PC-9 (cell line): ENCODE measurements around the gene ARMC9.

Experiments used
- EZH2 ChIP-seq: fragments of 200-600 bp; sonication (generic); IDR thresholded peaks from 2 replicates; pipeline ENCODE4 v1.8.0; 2017; ENCODE audit warnings: antibody characterized with exemption, low read depth
- TF ChIP-seq, protein P1 (sequence below): fragments of 200-600 bp; sonication (generic); conservative IDR thresholded peaks from 2 replicates; pipeline ENCODE4 v1.6.1; 2017; ENCODE audit warnings: mixed run types, antibody characterized with exemption, mild to moderate bottlenecking, moderate library complexity

DNA sequence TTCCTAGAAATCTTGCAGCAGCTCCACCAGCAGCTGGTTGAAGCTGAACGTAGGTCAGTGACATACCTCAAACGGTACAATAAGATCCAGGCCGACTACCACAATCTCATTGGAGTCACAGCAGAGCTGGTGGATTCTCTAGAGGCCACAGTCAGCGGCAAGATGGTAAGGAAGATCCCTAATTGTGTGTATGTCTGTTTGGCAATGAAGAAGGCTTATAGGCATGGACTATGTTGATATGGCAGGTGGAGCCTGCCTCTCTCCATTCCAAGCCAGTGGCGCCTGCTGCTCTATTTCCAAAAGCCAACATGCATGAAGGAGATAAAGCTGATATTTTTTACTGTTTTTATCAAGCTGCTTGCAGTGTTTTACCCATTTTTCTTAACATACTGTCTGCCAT, 36.8 kb downstream of the ARMC9 start:
- no peak for TF ChIP-seq EZH2
- TF ChIP-seq, protein P1, sequence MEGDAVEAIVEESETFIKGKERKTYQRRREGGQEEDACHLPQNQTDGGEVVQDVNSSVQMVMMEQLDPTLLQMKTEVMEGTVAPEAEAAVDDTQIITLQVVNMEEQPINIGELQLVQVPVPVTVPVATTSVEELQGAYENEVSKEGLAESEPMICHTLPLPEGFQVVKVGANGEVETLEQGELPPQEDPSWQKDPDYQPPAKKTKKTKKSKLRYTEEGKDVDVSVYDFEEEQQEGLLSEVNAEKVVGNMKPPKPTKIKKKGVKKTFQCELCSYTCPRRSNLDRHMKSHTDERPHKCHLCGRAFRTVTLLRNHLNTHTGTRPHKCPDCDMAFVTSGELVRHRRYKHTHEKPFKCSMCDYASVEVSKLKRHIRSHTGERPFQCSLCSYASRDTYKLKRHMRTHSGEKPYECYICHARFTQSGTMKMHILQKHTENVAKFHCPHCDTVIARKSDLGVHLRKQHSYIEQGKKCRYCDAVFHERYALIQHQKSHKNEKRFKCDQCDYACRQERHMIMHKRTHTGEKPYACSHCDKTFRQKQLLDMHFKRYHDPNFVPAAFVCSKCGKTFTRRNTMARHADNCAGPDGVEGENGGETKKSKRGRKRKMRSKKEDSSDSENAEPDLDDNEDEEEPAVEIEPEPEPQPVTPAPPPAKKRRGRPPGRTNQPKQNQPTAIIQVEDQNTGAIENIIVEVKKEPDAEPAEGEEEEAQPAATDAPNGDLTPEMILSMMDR, result no peak
